Neural cell (in vitro differentiated cells): ENCODE results near the gene S100A8. TPM values are rescaled to one million over a fixed set of nuclear protein-coding genes. Genes with fewer than 3 reads are reported as not detected.

Source experiments
- H2AFZ ChIP-seq: fragments of 200-600, 300-800 bp; sonication (generic), shearing (Covaris generic); 2 replicates; pipeline ENCODE4 v1.6.0; 2014; ENCODE audit warnings: low read depth, mild to moderate bottlenecking, antibody characterized with exemption, low read length, moderate library complexity
- H3F3A ChIP-seq: fragments of 200-600 bp; shearing (Covaris generic); 2 replicates; pipeline ENCODE4 v1.6.1; 2016; ENCODE audit warnings: mild to moderate bottlenecking, moderate library complexity, mixed read lengths, antibody characterized with exemption, low read length; ENCODE audit not compliant: insufficient read depth, poor library complexity, severe bottlenecking
- H3K27ac ChIP-seq: fragments of 200-600, 300-800 bp; sonication (generic), shearing (Covaris generic); 2 replicates; pipeline ENCODE4 v1.5.1; 2014; ENCODE audit warnings: mild to moderate bottlenecking, low read length, moderate library complexity
- H3K27me3 ChIP-seq: fragments of 300-800, 200-600 bp; sonication (generic), shearing (Covaris generic); 2 replicates; pipeline ENCODE4 v1.6.0; 2014; ENCODE audit warnings: mild to moderate bottlenecking, low read depth, low read length, moderate library complexity; ENCODE audit not compliant: insufficient read depth
- H3K36me3 ChIP-seq: fragments of 300-800, 200-600 bp; sonication (generic), shearing (Covaris generic); 2 replicates; pipeline ENCODE4 v1.5.1; 2014; ENCODE audit warnings: mild to moderate bottlenecking, antibody characterized with exemption, low read length, moderate library complexity; ENCODE audit not compliant: insufficient read depth
- H3K4me2 ChIP-seq: fragments of 300-800, 200-600 bp; sonication (generic), shearing (Covaris generic); 2 replicates; pipeline ENCODE4 v1.6.0; 2014; ENCODE audit warnings: mild to moderate bottlenecking, low read length
- H3K4me3 ChIP-seq: fragments of 300-800, 200-600 bp; sonication (generic), shearing (Covaris generic); 2 replicates; pipeline ENCODE4 v1.5.1; 2014; ENCODE audit warnings: mild to moderate bottlenecking, low read length, moderate library complexity
- H3K79me2 ChIP-seq: fragments of 200-600 bp; shearing (Covaris generic); replicated peaks from 2 replicates; pipeline ENCODE4 v1.6.0; 2014; ENCODE audit warnings: mild to moderate bottlenecking, low read length, moderate library complexity; ENCODE audit not compliant: insufficient read depth
- H3K9ac ChIP-seq: fragments of 300-800, 200-600 bp; sonication (generic), shearing (Covaris generic); 2 replicates; pipeline ENCODE4 v1.6.1; 2016; ENCODE audit warnings: mild to moderate bottlenecking, low read length, mixed read lengths
- H3K9me2 ChIP-seq: fragments of 200-600 bp; shearing (Covaris generic); 2 replicates; pipeline ENCODE4 v1.6.1; 2016; ENCODE audit warnings: mild to moderate bottlenecking, low read length, mixed read lengths; ENCODE audit not compliant: insufficient read depth
- H3K9me3 ChIP-seq: fragments of 200-600, 300-800 bp; sonication (generic), shearing (Covaris generic); 2 replicates; pipeline ENCODE4 v1.6.1; 2016; ENCODE audit warnings: mild to moderate bottlenecking, mixed run types, low read length, moderate library complexity, mixed read lengths
- H4K20me1 ChIP-seq: fragments of 200-600 bp; shearing (Covaris generic); 2 replicates; pipeline ENCODE4 v1.6.1; 2016; ENCODE audit warnings: mild to moderate bottlenecking, mixed run types; ENCODE audit not compliant: insufficient read depth
- EP300 ChIP-seq: fragments of 450-650 bp; conservative IDR thresholded peaks from 2 replicates; pipeline ENCODE4 v1.6.1; 2014; ENCODE audit warnings: antibody characterized with exemption, mild to moderate bottlenecking, moderate library complexity; ENCODE audit not compliant: poor library complexity, severe bottlenecking
- EZH2 ChIP-seq: fragments of 200-600, 300-800 bp; shearing (Covaris generic), sonication (generic); IDR thresholded peaks from 2 replicates; pipeline ENCODE4 v1.6.1; 2014; ENCODE audit warnings: antibody characterized with exemption, low read length, borderline replicate concordance, mild to moderate bottlenecking; ENCODE audit not compliant: insufficient read depth, poor library complexity, severe bottlenecking
- MXI1 ChIP-seq: fragments of 450-650 bp; conservative IDR thresholded peaks from 2 replicates; pipeline ENCODE4 v1.6.1; 2014; ENCODE audit warnings: antibody characterized with exemption, mild to moderate bottlenecking; ENCODE audit not compliant: poor library complexity, severe bottlenecking
- POLR2AphosphoS5 ChIP-seq: IDR thresholded peaks from 2 replicates; pipeline ENCODE4 v1.6.1; 2012
- RAD21 ChIP-seq: fragments of 450-650 bp; conservative IDR thresholded peaks from 2 replicates; pipeline ENCODE4 v1.6.1; 2014; ENCODE audit warnings: antibody characterized with exemption, mild to moderate bottlenecking, moderate library complexity
- SMC3 ChIP-seq: fragments of 450-650 bp; conservative IDR thresholded peaks from 2 replicates; pipeline ENCODE4 v1.6.1; 2014; ENCODE audit warnings: antibody characterized with exemption, mild to moderate bottlenecking, moderate library complexity; ENCODE audit not compliant: poor library complexity
- TAF1 ChIP-seq: IDR thresholded peaks from 2 replicates; pipeline ENCODE4 v1.6.1; 2012; ENCODE audit warnings: low read depth
- polyA plus RNA-seq: library from polyadenylated mRNA; depleted of rRNA; stranded (reverse); fragments of >200 nt; gene quantifications from 2 replicates; pipeline ENCODE4 v1.2.3, GENCODE V29; 2014
- TF ChIP-seq, protein P1 (sequence below): IDR thresholded peaks from 2 replicates; pipeline ENCODE4 v1.6.1; 2012; ENCODE audit warnings: borderline replicate concordance
- TF ChIP-seq, protein P2 (sequence below): fragments of 450-650 bp; IDR thresholded peaks from 2 replicates; pipeline ENCODE4 v1.5.1; 2014; ENCODE audit warnings: antibody characterized with exemption, mild to moderate bottlenecking, moderate library complexity; ENCODE audit not compliant: poor library complexity, severe bottlenecking

S100A8 gene
- polyA plus RNA-seq, 1 donor from 2014 or later, result not detected

DNA sequence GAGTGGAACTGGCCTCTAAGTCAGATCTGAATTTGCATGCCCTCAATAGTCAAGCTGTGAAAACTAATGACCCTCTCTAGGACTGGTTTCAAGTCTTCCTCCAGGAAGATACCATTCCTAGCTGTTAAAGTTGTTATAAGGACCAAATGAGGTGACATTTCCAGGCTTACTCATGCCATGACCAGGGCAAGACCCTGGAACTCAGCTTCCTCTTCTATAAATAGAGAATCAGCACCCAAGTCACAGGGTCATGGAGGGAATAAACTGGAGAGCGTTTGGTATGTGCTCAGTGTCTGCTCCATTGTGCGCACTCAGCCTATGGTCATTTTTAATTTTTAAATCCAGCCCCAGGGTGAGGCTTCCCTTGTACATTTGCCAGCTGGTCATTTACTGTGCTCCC is 30.7 kb downstream of the S100A8 start (continued):
- TF ChIP-seq, protein P1, sequence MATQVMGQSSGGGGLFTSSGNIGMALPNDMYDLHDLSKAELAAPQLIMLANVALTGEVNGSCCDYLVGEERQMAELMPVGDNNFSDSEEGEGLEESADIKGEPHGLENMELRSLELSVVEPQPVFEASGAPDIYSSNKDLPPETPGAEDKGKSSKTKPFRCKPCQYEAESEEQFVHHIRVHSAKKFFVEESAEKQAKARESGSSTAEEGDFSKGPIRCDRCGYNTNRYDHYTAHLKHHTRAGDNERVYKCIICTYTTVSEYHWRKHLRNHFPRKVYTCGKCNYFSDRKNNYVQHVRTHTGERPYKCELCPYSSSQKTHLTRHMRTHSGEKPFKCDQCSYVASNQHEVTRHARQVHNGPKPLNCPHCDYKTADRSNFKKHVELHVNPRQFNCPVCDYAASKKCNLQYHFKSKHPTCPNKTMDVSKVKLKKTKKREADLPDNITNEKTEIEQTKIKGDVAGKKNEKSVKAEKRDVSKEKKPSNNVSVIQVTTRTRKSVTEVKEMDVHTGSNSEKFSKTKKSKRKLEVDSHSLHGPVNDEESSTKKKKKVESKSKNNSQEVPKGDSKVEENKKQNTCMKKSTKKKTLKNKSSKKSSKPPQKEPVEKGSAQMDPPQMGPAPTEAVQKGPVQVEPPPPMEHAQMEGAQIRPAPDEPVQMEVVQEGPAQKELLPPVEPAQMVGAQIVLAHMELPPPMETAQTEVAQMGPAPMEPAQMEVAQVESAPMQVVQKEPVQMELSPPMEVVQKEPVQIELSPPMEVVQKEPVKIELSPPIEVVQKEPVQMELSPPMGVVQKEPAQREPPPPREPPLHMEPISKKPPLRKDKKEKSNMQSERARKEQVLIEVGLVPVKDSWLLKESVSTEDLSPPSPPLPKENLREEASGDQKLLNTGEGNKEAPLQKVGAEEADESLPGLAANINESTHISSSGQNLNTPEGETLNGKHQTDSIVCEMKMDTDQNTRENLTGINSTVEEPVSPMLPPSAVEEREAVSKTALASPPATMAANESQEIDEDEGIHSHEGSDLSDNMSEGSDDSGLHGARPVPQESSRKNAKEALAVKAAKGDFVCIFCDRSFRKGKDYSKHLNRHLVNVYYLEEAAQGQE, result no peak

DNA sequence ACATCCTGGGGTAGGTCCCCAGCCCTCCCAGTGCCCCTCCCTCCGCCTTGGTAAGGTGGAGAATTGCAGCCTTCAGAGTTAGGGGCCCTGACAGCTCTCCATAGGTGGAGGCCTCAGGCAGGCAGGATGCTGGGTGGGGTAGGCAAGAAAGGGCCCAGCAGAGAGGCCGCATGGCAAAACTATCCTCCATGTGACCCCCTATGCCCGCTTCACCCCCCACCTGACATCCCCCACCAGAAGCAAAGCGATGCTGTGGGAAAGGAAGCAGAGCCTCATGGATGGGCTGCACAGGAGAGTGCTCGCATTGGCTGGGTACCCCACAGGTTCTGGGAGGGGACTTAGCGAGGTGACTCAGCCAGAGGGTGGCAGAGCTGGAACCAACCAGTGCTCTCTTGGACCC is 31.6 kb downstream of the S100A8 start:
- H3K4me3 ChIP-seq, result no peak overlapping the region

DNA sequence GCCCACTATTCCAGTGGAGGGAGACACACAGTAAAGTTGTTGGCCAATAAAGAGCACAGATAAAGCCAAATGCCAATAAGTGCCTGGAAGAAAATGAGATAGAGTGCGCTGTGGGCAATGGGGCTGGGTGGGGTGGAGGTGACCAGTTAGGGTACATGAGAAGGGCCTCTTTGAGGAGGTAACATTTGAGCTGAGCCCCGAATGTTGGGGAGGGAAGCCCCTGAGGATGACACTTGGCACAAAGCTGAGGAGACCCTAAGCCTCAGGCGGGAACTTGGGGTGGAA is 32.2 kb downstream of the S100A8 start:
- Histone ChIP-seq H3K4me3 (no peak overlapping the region), H2AFZ (no peak overlapping the region), H3K4me2 (no peak overlapping the region), H3K9me3 (no peaks in the 10 kb centered on the region), H3K9ac (no peak overlapping the region), H3K27ac (no peak overlapping the region), H3K9me2 (no peaks in the 10 kb centered on the region), H4K20me1 (no peaks in the 10 kb centered on the region), H3K36me3 (no peaks in the 10 kb centered on the region), H3K79me2 (no peaks in the 10 kb centered on the region), H3K27me3 (no peaks in the 10 kb centered on the region), H3F3A (no peaks in the 10 kb centered on the region)
- TF ChIP-seq, protein P1, result no peak
- TF ChIP-seq EP300 (no peak), SMC3 (no peak), MXI1 (no peak), EZH2 (no peak), TAF1 (no peak), RAD21 (no peak), POLR2AphosphoS5 (no peak)
- TF ChIP-seq, protein P2, sequence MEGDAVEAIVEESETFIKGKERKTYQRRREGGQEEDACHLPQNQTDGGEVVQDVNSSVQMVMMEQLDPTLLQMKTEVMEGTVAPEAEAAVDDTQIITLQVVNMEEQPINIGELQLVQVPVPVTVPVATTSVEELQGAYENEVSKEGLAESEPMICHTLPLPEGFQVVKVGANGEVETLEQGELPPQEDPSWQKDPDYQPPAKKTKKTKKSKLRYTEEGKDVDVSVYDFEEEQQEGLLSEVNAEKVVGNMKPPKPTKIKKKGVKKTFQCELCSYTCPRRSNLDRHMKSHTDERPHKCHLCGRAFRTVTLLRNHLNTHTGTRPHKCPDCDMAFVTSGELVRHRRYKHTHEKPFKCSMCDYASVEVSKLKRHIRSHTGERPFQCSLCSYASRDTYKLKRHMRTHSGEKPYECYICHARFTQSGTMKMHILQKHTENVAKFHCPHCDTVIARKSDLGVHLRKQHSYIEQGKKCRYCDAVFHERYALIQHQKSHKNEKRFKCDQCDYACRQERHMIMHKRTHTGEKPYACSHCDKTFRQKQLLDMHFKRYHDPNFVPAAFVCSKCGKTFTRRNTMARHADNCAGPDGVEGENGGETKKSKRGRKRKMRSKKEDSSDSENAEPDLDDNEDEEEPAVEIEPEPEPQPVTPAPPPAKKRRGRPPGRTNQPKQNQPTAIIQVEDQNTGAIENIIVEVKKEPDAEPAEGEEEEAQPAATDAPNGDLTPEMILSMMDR, result no peak

More for the DNA sequence above, 31.6 kb downstream of the S100A8 start:
- no peaks in the 10 kb centered on the region for H3K9me2 ChIP-seq
- TF ChIP-seq, protein P2, result no peak
- TF ChIP-seq POLR2AphosphoS5, result no peak
- TF ChIP-seq TAF1, result no peak
- no peak for TF ChIP-seq MXI1
- H3K4me2 ChIP-seq, result no peak overlapping the region
- H4K20me1 ChIP-seq, result no peaks in the 10 kb centered on the region
- H3K9me3 ChIP-seq, result no peaks in the 10 kb centered on the region
- no peak overlapping the region for H3K27ac ChIP-seq
- H2AFZ ChIP-seq, result no peak overlapping the region
- no peaks in the 10 kb centered on the region for H3F3A ChIP-seq
- H3K79me2 ChIP-seq, result no peaks in the 10 kb centered on the region
- no peaks in the 10 kb centered on the region for H3K27me3 ChIP-seq
- H3K9ac ChIP-seq, result no peak overlapping the region
- H3K36me3 ChIP-seq, result no peaks in the 10 kb centered on the region
